ELR (cell line): ENCODE results near the gene RPL26.

ENCODE experiments used
- DNase-seq: peaks from one replicate; pipeline ENCODE4 v3.0.0-alpha.2; 2015; ENCODE audit warnings: low read depth

Gene RPL26

GRCh38 chr17:8383143-8383822, at the start of gene RPL26:
RPL26 (minus strand) TSS chr17:8383193; CDS start chr17:8382310, 883 bp downstream.
- peak; percentile 100 for DNase-seq

GRCh38 chr17:8430966-8431365, 48.0 kb upstream of the RPL26 start:
- DNase-seq: no peak

GRCh38 chr17:8426802-8427201, 43.8 kb upstream of the RPL26 start:
- DNase-seq: no peak

GRCh38 chr17:8426094-8426720, 43.2 kb upstream of the RPL26 start:
- no peak for DNase-seq

GRCh38 chr17:8421571-8421970, 38.6 kb upstream of the RPL26 start:
- DNase-seq: no peak

GRCh38 chr17:8420041-8420934, 37.3 kb upstream of the RPL26 start:
- peak; percentile 25 for DNase-seq

- no peak for DNase-seq
Observed at GRCh38 chr17:8419305-8419704, 36.3 kb upstream of the RPL26 start.

- DNase-seq: no peak
Observed at GRCh38 chr17:8418471-8418870, 35.5 kb upstream of the RPL26 start.

GRCh38 chr17:8417806-8418205, 34.8 kb upstream of the RPL26 start:
- no peak for DNase-seq

- DNase-seq: no peak
Observed at GRCh38 chr17:8413938-8414337, 30.9 kb upstream of the RPL26 start.

GRCh38 chr17:8413328-8413727, 30.3 kb upstream of the RPL26 start:
- no peak for DNase-seq

GRCh38 chr17:8412089-8412488, 29.1 kb upstream of the RPL26 start:
- no peak for DNase-seq

- DNase-seq: no peak
Observed at GRCh38 chr17:8410883-8411238, 27.9 kb upstream of the RPL26 start.

GRCh38 chr17:8409966-8410882, 27.2 kb upstream of the RPL26 start:
- DNase-seq: peak; percentile 89

- no peak for DNase-seq
Observed at GRCh38 chr17:8408371-8408770, 25.4 kb upstream of the RPL26 start.

GRCh38 chr17:8406174-8406573, 23.2 kb upstream of the RPL26 start:
- DNase-seq: no peak

- DNase-seq: no peak
Observed at GRCh38 chr17:8405499-8406016, 22.6 kb upstream of the RPL26 start.

GRCh38 chr17:8402921-8403536, 20.0 kb upstream of the RPL26 start:
- DNase-seq: no peak

- no peak for DNase-seq
Observed at GRCh38 chr17:8401107-8401506, 18.1 kb upstream of the RPL26 start.

- no peak for DNase-seq
Observed at GRCh38 chr17:8398980-8399379, 16.0 kb upstream of the RPL26 start.

GRCh38 chr17:8397636-8398035, 14.6 kb upstream of the RPL26 start, which contains the start of gene RNF222:
RNF222 (minus strand) TSS chr17:8397827; CDS start chr17:8393461, 4,366 bp downstream.
- DNase-seq: no peak
